GM21529 (cell line): ENCODE results near the gene PCMTD2.

Experiments used
- ATAC-seq: cut with Tn5 transposase; IDR thresholded peaks from one replicate; pipeline ENCODE4 v1.9.1; 2021; ENCODE audit not compliant: unreplicated experiment

The PCMTD2 gene

DNA sequence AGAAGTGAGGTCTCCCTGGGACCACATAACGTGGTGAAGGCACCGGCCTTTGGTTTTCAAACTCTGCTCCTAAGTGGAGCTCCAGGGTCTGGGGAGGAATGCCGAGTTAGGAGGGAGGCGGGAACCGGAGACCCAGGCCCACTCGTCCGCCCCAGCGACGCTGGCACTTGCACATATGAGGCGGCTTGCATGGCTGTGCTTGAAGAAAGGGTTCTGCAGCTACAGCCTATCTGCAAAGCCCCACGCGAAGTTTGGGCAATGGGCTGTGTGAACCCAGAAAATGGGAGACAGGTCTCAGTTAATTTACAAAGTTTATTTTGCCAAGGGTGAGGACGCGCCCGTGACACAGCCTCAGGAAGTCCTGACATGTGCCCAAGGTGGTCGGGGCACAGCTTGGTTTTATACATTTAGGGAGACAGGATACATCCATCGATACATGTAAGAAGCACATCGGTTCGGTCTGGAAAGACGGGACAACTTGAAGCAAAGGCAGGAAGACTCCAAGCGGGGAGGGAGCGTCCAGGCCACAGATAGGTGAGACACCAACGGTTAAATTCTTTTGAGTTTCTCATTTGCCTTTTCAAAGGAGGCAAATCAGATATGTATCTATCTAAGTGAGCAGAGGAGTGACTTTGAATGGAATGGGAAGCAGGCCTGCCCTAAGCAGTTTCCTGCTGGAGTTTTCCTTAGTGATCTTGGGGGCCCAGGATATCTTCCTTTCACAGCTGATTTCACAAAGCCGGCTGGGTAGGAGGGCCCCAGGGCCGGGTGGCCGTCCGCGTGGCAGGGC lies 782 bp upstream of the PCMTD2 start:
- no peak for ATAC-seq

DNA sequence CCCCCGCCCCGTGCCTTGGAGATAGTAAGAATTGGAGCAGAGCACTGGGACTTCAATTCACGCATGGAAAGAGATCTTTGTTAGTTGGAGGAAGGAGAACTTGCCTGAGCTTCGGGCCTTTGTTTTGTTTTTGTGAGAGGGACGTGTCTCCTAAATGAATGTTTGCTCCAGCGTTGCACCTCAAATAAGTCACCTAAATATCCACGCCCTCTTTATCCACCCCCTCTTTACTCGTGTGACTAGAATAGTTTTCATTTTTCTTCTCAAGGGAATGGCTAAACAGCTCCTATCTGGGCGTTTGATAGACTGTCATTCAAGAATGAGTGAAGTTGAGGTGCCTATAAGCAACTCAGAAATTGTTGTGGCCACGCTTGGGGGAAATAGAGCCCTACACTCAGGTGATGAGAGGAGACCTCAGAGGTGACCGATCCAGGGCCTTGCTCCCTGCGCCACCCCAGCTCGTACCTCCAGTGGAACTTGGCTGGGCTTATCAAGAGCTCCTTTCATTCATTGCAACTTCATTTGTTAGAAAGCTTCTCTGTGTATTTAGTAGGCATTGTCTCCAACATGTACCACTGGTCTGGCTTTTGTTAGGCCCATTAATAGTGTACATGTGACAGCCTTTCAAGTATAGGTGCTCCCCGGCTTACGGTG lies 861 bp downstream of the PCMTD2 start:
- ATAC-seq: no peak

DNA sequence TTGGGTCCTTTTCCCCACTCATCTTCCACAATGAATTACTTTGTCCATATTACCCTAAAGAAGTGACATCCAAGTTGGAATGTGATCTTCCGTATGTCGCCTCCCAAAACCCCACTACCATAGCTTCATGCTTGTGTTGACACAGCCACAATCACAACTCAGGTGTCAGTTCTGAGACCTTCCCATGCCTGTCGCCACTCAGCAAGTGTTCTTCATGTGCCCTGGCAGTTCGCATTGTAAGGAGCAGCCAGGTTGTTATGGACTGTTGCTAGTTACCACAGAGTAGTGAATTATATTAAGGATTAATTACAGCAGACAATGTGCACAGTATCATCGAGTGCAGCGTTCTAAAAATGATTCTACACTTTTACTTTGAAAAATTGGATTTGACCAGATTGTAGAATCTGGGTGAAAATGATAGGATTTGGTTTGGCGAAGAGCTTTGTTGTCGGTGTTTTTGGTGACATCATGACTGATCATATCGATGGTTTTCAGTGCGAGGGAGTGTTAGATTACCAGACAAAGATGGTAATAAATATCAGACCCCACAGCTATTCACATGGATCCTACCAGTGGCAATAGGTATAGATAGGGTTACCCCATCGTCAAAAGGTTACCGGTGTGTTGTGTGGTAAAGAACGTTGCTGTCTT lies 1.7 kb downstream of the PCMTD2 start:
- no peak for ATAC-seq

DNA sequence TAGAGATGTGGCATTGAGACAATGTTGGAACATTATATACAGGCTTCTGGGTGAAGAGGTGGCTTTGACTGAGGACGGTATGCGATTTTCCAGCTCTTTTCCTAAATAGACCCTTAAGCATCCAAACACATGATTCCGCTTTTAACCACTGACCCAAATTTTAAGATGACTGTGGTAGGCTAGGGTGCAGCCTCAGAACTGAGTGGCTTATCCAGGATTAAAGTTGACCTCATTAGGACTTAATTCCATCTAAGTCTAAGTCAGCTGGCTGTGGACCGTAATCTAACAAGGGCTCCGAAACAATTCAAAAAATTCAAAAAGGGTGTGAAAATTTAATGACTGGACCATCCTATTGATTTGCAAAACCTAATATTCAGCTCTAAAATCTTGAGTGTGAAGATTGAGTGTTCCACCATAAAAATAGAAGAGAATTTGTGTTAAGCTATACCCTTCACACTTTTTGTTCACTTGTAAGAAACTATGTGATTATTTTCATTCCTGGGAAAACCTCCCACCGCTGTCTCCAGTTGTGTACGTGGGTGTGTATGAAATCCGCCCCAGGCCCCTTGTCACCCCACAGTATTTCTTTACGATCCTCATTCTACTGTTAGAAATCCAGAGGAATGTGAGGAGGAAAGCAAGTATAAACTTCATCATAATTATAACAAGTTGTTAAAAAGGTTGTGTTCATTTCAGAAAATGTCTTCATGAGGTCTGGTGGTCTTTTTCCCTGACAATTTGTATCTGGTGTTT lies 2.7 kb downstream of the PCMTD2 start:
- no peak for ATAC-seq

DNA sequence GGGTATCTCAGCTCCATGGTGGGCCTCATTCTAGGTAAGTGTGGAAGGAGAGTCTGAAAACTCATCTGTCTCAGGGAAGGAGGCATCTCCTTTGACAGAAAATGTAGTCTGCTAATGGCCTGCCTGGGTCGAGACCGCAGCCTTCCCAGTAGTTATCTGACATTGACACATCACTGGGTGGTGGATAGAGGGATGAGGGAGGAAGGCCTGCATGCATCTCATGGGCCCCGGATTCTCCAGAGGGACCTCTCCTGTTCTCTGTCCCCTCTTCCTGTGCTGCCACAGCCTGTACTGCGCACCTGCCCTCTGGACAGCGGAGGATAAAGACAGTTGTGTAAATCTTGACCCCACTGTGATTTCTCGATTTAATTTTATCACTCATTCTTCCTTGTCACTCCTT lies 4.7 kb downstream of the PCMTD2 start:
- ATAC-seq: no peak

DNA sequence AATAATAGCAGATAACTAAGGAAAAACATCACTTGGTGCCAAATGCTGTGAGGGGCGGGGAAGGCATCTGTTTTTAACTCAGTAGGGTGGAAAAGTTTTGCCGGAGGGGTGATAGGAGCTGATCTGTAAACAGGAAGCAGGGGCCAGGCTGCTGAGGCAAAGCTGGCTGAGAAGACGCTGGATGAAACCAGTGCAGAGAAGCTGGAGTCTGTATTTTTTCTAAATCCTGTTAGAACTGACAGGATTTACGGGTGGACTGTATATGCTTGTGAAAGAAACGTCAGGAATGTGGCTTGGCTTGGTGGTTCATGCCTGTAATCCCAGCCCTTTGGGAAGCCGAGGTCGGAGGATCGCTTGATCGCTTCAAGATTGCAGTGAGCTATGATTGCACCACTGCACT lies 5.6 kb downstream of the PCMTD2 start:
- ATAC-seq: no peak

GRCh38 chr20:64264091-64264490 lies 8.5 kb downstream of the PCMTD2 start:
- ATAC-seq: no peak

- no peak for ATAC-seq
Observed at GRCh38 chr20:64265201-64265600, 9.7 kb downstream of the PCMTD2 start.

- ATAC-seq: no peak
Observed at GRCh38 chr20:64266988-64267387, 11.4 kb downstream of the PCMTD2 start.

- no peak for ATAC-seq
Observed at GRCh38 chr20:64268174-64268573, 12.6 kb downstream of the PCMTD2 start.

- no peak for ATAC-seq
Observed at GRCh38 chr20:64269604-64270411, 14.3 kb downstream of the PCMTD2 start.

GRCh38 chr20:64271636-64272035 lies 16.1 kb downstream of the PCMTD2 start:
- ATAC-seq: no peak

- no peak for ATAC-seq
Observed at GRCh38 chr20:64273109-64273508, 17.6 kb downstream of the PCMTD2 start.

- ATAC-seq: no peak
Observed at GRCh38 chr20:64276817-64277216, 21.3 kb downstream of the PCMTD2 start.

DNA sequence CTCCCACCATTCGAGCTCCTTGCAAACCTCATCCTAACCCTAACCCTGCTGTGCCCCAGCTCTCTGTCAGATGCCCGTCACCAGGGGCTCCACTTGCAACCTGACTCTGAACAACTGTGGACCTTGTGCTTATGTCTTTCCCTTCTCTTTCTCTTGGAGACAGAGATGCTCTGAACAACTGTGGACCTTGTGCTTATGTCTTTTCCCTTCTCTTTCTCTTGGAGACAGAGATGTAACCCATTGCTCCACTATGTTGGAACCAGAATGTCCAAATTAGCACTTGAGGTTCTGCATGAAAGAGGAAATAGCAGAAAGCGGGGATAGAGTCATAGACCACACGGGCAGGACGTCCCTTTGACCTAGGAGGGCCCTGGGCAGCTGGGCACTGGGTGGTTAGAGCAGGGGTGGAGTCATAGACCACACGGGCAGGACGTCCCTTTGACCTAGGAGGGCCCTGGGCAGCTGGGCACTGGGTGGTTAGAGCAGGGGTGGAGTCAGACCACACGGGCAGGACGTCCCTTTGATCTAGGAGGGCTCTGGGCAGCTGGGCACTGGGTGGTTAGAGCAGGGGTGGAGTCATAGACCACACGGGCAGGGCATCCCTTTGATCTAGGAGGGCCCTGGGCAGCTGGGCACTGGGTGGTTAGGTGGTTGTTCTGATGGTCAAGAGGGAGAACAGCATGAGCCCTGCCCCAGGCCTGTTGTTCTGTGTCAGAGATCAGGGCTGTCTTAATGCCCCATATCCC lies 22.2 kb downstream of the PCMTD2 start:
- ATAC-seq: no peak

DNA sequence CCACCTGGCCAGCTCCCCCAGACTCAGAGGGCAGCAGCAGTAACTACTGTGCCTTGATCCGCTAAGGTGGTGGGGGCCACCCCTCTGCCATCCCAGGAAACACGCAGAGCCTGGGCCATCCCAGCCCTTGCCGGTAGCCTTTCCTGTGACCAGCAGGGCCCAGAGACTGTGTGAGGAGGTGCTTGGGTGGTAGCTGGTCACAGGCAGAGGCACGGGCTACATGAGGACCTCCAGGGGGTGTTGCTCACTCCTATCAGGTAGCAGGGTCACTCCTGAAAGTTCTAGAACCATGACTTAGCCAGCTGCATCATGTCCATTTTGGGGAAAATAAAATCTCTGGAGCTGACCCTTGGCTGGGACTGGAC lies 22.8 kb downstream of the PCMTD2 start:
- ATAC-seq: no peak

DNA sequence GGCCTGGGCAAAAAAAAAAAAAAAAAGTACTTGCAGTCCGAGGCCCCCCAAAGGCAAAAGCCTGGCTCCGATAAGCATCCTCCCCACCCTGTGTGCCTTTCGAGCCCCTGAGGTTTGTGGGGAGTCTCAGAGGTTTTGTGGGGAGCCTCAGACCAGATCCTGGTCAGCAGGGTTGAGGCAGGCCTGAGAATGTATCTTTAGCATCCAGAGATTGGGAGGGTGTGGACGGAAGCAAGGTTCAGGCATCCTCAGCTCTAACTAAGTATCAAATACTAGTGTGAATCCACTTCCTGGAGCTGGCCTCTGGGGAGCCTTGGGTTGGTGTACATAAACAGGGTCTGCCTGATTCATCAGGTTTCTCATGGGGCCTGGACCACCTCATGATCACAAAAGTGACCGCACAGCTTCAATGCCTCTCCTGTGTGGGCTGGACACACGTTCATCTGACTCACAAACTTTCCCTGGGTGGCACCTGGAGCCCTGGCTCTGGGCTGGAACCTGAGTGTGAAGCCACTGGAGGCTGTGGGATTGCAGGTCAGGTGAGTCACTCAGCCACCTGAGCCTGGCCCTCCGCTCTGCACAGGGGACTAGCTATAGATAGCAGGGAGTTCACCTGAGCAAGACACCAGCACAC lies 24.4 kb downstream of the PCMTD2 start:
- no peak for ATAC-seq

- no peak for ATAC-seq
Observed at GRCh38 chr20:64280460-64280843, 24.9 kb downstream of the PCMTD2 start.

- no peak for ATAC-seq
Observed at GRCh38 chr20:64283646-64284045, 28.1 kb downstream of the PCMTD2 start.
